Progenitor cell of endocrine pancreas (in vitro differentiated cells): ENCODE data around the gene IGLL1. TPM values are rescaled to one million over a fixed set of nuclear protein-coding genes. Genes with fewer than 3 reads are reported as not detected.
"Not testable (repeated sequence)": the region's sequence is repeated elsewhere in the genome, so short reads cannot be mapped to it uniquely, and the experiment has no call there.

Source experiments
- DNase-seq: peaks from one replicate; pipeline ENCODE4 v3.0.0; 2021; ENCODE audit warnings: low spot score; ENCODE audit not compliant: unreplicated experiment
- H3K27ac Mint-ChIP-seq: 2 replicates; pipeline ENCODE4 v1.8.0; 2021; ENCODE audit warnings: mild to moderate bottlenecking, moderate library complexity, mixed read lengths
- H3K27me3 Mint-ChIP-seq: 2 replicates; pipeline ENCODE4 v1.8.0; 2021; ENCODE audit warnings: mixed read lengths
- H3K36me3 Mint-ChIP-seq: 2 replicates; pipeline ENCODE4 v1.8.0; 2022; ENCODE audit warnings: mixed read lengths; ENCODE audit not compliant: insufficient read depth
- H3K4me1 Mint-ChIP-seq: 2 replicates; pipeline ENCODE4 v1.8.0; 2021; ENCODE audit warnings: low read depth, mixed read lengths
- H3K4me3 Mint-ChIP-seq: 2 replicates; pipeline ENCODE4 v1.8.0; 2021; ENCODE audit warnings: low read depth, mild to moderate bottlenecking, moderate library complexity, mixed read lengths
- H3K9me3 Mint-ChIP-seq: 2 replicates; pipeline ENCODE4 v1.8.0; 2021; ENCODE audit warnings: low read depth, mixed read lengths
- total RNA-seq: library from RNA; stranded (reverse); gene quantifications from 2 replicates; pipeline ENCODE4 v1.2.1, GENCODE V29; 2021
- TF ChIP-seq, protein P1 (sequence below): fragments of 200-600 bp; sonication (generic); IDR thresholded peaks from one replicate; pipeline ENCODE4 v1.5.0; 2021; ENCODE audit warnings: antibody characterized with exemption, mild to moderate bottlenecking; ENCODE audit not compliant: unreplicated experiment

The IGLL1 gene
- total RNA-seq, 1 donor from 2014 or later: not detected

- no peaks in the 10 kb centered on the region for H3K4me1 Mint-ChIP-seq
- no peak overlapping the region for H3K4me3 Mint-ChIP-seq
- peaks cover 3% of the 10 kb centered on the region for H3K9me3 Mint-ChIP-seq
- H3K36me3 Mint-ChIP-seq: peaks cover 1% of the 10 kb centered on the region
- TF ChIP-seq, protein P1, sequence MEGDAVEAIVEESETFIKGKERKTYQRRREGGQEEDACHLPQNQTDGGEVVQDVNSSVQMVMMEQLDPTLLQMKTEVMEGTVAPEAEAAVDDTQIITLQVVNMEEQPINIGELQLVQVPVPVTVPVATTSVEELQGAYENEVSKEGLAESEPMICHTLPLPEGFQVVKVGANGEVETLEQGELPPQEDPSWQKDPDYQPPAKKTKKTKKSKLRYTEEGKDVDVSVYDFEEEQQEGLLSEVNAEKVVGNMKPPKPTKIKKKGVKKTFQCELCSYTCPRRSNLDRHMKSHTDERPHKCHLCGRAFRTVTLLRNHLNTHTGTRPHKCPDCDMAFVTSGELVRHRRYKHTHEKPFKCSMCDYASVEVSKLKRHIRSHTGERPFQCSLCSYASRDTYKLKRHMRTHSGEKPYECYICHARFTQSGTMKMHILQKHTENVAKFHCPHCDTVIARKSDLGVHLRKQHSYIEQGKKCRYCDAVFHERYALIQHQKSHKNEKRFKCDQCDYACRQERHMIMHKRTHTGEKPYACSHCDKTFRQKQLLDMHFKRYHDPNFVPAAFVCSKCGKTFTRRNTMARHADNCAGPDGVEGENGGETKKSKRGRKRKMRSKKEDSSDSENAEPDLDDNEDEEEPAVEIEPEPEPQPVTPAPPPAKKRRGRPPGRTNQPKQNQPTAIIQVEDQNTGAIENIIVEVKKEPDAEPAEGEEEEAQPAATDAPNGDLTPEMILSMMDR: no peak
- no peak for DNase-seq
- no peak overlapping the region for H3K27ac Mint-ChIP-seq
- peaks cover 8% of the 10 kb centered on the region for H3K27me3 Mint-ChIP-seq
Observed at GRCh38 chr22:23574877-23575276, 5.2 kb downstream of the IGLL1 start.

- H3K4me3 Mint-ChIP-seq: no peak overlapping the region
- H3K36me3 Mint-ChIP-seq: peaks cover 1% of the 10 kb centered on the region
- H3K27ac Mint-ChIP-seq: no peak overlapping the region
- TF ChIP-seq, protein P1: no peak
- no peaks in the 10 kb centered on the region for H3K4me1 Mint-ChIP-seq
- DNase-seq: no peak
- H3K27me3 Mint-ChIP-seq: peaks cover 8% of the 10 kb centered on the region
- peaks cover 3% of the 10 kb centered on the region for H3K9me3 Mint-ChIP-seq
Observed at GRCh38 chr22:23574371-23574811, 5.7 kb downstream of the IGLL1 start.

- H3K4me1 Mint-ChIP-seq, H3K36me3 Mint-ChIP-seq, DNase-seq, H3K27ac Mint-ChIP-seq, H3K27me3 Mint-ChIP-seq, H3K4me3 Mint-ChIP-seq, H3K9me3 Mint-ChIP-seq: not testable (repeated sequence)
Observed at GRCh38 chr22:23573701-23574235, 6.3 kb downstream of the IGLL1 start.

DNA sequence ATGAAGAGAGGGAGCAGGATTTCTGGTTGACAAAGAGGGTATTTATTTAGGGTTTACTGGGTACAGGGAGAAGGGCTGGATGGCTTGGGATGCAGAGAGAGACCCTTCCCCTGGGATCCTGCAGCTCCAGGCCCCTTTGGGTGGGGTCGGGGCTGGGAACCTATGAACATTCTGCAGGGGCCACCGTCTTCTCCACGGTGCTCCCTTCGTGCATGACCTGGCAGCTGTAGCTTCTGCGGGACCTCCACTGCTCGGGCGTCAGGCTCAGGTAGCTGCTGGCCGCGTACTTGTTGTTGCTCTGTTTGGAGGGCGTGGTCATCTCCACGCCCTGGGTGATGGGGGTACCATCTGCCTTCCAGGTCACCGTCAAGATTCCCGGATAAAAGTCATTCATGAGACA lies 7.0 kb downstream of the IGLL1 start:
- H3K36me3 Mint-ChIP-seq, H3K27ac Mint-ChIP-seq, H3K9me3 Mint-ChIP-seq, H3K4me1 Mint-ChIP-seq, DNase-seq, H3K4me3 Mint-ChIP-seq, H3K27me3 Mint-ChIP-seq: not testable (repeated sequence)

DNA sequence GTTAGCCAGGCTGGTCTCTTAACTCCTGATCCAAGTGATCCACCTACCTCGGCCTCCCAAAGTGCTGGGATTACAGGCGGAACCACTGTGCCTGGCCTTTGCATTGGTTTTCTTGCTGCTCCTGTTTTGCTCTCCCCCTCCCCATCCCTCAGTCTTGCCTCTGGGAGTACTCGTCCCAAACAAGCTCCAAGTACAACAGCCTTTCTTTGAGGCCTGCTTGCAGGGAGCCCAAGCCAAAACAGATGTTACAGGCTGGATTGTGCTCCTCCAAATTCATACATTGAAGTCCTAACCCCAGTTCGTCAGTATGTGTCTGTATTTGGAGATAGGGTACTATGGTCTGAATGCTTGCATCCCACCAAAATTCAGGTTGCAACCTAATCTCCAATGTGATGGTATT lies 8.6 kb downstream of the IGLL1 start:
- TF ChIP-seq, protein P1: no peak
- Mint-ChIP-seq H3K4me1 (peaks cover 9% of the 10 kb centered on the region), H3K9me3 (peaks cover 3% of the 10 kb centered on the region), H3K36me3 (peaks cover 1% of the 10 kb centered on the region), H3K4me3 (no peak overlapping the region), H3K27ac (no peak overlapping the region), H3K27me3 (peaks cover 8% of the 10 kb centered on the region)
- DNase-seq: no peak

GRCh38 chr22:23570681-23571080 lies 9.4 kb downstream of the IGLL1 start:
- no peak for DNase-seq
- Mint-ChIP-seq H3K27me3 (peaks cover 5% of the 10 kb centered on the region), H3K36me3 (peaks cover 1% of the 10 kb centered on the region), H3K9me3 (peaks cover 3% of the 10 kb centered on the region), H3K4me3 (no peak overlapping the region), H3K27ac (no peak overlapping the region), H3K4me1 (peaks cover 12% of the 10 kb centered on the region)
- TF ChIP-seq, protein P1: no peak
